ENCODE data around the gene MYH9.

- no peak for TF ChIP-seq REST (IDR thresholded peaks at IDR 0.05; ENCODE audit: insufficient read depth in 1 of 2, low read depth in 2 of 2, low read length in 1 of 2)
- no peak for TF ChIP-seq CTCF (IDR thresholded peaks at IDR 0.05)
- TF ChIP-seq POLR2AphosphoS5 (IDR thresholded peaks at IDR 0.05; ENCODE audit: low read depth, low read length), result no peak
- TF ChIP-seq SIN3A (IDR thresholded peaks at IDR 0.05; ENCODE audit: borderline replicate concordance, insufficient read depth, low read depth, low read length), result no peak
These were observed 20.7 kb downstream of the MYH9 start for GRCh38 chr22:36367066-36367465.

Measured in Panc1 (cell line).